GM18517 (cell line): Measurements from ENCODE around the gene BRD3.

Experiments used
- ATAC-seq: cut with Tn5 transposase; IDR thresholded peaks from one replicate; pipeline ENCODE4 v1.9.1; 2021; ENCODE audit warnings: mild to moderate bottlenecking, moderate library complexity; ENCODE audit not compliant: unreplicated experiment

BRD3 gene

DNA sequence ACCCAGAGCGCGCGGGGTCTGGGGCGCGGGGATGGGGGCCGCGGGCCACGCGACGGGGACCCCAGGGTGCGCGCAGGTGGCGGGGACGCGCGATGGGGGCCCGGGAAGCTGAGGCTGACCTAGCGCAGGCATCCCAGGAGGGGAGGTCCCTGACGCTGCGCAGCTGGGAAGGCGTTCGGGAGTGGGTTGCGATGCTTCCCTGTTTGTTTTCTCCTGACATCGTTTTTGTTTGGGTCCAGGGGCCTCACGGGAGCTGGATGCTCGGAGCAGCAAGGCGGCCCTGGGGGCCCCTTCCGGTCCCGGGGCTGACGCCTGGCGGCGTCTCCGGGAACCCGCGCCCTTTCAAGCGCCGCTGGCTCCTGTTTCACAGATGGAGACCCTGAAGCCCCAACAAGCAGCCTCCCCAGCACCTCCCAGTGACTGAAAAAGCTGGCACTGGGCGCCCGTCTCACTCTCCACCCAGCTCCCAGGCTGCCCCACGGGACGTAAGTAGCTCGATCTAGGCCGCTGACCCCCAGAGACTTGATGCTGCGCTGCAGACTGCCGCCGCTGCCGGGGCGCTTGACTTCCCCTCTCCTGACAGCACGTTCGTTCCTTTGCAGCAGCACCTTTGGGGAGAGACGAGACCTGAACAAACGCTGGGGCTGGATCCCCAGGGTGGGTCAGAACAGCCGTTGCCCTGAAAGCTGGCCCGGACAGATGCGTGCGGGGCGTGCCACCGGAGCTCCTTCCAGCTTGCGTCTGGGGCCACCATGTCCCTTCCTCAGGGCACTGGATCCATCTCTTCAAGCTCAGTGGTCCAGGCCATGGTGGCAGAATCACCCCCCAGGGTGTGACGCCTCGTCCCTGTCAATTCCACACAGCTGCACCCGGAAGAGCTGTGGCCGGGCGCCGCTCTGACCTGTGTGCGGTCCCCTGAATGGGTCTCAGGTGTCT is 42.0 kb downstream of the BRD3 start:
- peak; percentile 28 for ATAC-seq

DNA sequence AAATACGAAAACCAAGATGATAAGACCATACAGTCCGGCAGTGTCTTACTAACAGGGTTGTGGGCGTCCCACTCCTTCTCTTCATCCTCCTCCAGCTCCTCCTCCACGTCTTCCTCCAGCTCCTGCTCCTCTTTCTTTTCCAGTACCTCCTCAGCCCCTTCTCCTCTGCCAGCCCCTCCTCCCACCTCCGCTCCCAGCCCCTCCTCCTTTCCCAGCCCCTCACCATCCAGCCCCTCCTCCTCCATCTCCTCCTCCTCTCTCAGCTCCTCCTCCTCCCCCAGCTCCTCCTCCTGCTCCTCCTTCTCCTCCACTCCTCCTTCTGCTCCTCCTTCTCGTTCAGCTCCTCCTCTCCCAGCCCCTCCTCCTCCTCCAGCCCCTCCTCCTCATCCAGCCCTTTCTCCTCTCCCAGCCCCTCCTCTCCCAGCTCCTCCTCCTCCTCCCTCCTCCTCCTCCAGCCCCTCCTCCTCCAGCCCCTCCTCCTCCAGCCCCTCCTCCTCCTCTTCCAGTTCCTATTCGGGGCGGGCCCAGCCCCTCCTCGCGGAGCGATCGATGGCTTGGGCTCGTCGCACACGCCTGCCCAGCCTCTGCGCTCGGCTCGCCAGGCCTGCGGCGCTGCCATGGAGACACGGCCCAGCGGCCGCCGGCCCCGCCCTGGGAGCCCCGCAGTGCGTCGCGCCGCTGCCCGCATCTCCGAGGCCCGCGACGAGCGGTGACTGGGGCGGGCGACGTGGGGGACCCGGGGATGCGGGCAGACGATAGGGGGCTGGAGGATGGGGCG is 42.8 kb downstream of the BRD3 start, which contains the start of gene BRD3OS:
Gene BRD3OS, plus strand, starts transcription at position 654 of the 778 bp plus-strand sequence. CDS start 1,267 bp downstream, outside the sequence.
- peak; percentile 47 for ATAC-seq

DNA sequence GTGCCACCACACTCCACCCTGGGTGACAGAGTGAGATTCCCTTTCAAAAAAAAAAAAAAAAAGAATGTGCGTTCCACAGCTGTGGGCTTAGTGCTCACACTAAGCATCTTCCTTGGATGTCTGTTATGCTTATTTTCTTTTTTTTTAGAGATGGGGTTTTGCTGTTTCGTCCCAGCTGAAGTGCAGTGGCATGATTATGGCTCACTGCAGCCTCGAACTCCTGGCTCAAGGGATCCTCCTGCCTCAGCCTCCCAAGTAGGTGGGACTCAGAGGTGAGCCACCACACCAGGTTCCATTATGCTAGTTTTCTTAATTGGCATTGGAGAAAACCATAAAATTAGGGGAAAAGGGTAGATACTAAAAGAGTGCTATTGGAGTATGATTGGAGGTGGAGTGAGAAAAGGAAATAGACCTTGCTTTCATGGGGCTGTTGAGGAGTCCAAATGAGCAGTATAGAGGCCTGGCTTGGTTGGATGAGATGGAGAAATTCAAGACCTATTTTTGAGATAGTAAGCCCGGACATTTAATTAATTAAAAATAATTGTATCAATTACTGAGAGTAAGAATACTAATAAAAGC is 43.5 kb downstream of the BRD3 start:
- ATAC-seq = no peak

DNA sequence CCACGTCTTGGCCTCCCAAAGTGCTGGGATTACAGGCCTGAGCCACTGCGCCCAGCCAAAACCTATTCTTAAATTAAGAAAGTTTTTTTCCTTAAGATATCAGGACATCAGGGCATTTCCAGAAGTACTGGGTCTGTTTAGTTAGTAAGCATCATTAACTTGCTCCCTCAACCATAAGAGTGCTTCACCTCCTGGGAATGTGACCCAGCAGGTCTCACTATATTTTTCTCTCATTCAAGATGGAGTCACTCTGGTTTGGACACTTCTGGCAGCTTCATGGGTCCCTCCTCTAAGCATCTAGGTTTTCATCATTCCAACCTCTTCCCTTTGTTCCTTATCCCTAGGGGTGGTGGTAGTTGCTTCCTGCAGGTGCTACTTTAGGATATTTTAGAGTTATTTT is 52.9 kb downstream of the BRD3 start:
- no peak for ATAC-seq

DNA sequence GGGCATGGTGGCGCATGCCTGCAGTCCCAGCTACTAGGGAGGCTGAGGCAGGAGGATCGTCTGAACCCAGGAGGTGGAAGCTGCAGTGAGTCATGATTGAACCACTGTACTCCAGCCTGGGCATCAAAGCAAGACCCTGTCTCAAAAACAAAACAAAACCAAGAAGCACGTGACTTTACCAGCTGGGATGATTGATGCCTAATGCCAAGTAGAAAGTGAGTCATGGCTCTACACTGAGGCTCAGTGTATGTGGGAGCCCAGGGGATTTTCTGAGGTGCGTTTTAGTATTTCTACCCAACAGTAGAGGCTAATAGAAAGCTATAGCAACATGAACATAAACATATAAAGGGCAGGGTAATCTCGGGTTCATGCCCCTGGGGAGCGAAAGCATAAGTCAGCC is 56.4 kb downstream of the BRD3 start:
- no peak for ATAC-seq

DNA sequence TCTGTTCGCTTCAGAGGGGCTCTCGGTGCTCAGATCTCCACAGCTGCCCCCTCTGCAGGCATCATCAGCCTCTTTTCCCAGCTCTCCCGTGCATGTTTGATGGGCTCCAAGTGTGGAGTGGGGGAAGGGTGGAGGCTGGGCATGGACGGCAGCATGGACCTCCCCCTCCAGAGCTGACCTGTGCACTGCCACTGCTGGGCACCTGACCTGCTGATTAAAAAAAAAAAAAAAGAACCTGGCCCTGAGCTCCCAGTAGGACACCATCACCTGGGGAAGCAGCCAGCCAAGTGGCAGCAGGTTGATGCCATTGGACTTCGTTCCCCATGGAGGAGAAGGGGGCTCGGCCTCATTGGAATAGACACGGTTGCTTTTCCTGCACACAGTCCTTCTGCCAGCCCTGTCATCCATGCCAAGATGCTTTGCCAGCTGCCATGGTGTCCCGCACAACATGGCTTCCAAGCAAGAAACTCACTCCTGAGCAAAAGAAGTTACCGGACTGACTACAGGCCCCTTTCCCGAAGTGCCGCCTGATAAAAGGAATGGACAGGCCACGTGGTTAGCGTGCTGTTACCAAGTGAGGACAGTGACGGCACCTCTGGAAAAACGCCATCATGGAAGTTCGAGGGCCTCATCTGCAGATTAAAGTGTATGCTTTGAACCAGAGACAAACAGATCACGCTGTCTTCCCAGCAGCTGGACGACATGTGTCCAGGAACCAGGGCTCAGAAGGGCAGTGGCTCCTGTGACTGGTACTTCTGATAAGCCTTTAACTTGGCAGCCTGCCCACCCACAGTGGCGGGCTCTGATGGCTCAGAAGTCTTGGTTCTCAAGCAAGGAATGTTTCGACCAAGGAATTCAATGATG is 57.3 kb downstream of the BRD3 start:
- ATAC-seq = no peak

DNA sequence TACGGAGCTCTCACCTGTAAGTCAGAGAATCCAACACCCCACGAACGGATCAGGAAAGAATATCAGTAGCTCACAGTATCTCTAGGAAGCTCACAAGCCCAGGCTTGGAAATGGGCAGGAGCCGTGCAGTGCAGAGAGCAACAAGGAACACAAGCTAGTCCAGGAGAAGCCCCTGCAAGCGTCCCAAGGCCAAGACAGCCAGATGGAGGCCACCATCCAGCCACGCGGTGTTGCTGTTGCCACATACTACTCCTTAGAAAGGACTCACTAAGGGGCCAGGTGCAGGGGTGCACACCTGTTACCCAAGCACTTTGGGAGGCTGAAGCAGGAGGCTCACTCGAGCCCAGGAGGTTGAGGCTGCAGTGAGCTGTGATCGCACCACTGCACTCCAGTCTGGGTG is 60.3 kb downstream of the BRD3 start:
- no peak for ATAC-seq

DNA sequence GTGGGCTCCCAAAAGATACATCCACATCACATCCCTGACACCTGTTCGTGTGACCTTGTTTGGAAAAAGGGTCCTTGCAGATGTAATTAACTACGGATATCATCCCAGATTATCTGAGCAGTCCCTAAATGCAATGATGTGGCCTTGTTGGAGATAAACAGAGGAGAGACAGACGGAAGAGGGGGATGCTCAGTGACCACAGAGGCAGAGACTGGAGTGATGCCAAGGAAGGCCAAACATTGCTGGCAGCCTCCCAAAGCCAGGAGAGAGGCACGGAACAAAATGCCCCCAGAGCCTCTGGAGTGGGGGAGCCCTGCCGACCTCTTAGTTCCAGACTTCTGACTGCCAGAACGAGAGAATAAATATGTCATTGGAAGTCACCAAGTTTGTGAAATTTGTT is 60.7 kb downstream of the BRD3 start:
- no peak for ATAC-seq

DNA sequence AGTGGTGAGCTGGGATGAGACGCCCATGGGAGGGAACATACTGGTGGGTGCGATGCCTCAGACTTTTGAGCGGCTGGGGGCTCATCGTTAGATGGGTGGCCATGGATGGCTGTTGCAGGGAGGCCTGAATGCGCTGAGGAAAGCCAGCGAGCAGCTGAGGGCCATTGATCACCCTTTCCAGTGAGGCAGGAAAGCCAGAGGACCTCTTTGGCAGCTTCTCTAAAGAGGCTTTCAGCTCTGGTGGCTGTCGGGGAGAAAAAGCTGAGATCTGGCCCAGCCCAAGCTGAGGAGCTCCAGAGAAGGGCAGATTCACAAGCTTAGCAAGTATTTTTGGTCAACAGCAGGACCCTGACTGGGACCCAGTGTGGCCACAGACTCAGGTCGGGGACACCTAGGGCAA is 62.4 kb downstream of the BRD3 start:
- ATAC-seq = no peak

DNA sequence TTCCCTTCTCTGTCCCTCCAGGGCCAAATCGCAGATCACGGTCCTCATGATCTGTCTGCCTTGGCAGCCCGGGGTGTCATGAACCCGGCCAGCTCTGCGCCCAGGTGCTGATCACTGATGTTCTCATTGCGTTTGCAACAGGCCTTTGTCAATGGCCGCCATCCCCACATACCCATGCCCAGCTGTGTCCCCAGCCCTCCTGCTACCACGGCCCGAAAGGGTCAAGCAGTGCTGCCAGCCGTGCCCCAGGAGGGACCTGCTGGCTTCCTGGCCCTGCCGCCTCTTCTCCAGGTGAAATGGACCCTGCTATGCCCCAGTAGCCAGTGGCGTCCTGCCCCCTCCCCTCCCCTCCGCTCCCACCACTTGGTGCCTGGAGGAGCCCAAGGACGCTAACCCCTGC is 62.9 kb downstream of the BRD3 start:
- no peak for ATAC-seq

DNA sequence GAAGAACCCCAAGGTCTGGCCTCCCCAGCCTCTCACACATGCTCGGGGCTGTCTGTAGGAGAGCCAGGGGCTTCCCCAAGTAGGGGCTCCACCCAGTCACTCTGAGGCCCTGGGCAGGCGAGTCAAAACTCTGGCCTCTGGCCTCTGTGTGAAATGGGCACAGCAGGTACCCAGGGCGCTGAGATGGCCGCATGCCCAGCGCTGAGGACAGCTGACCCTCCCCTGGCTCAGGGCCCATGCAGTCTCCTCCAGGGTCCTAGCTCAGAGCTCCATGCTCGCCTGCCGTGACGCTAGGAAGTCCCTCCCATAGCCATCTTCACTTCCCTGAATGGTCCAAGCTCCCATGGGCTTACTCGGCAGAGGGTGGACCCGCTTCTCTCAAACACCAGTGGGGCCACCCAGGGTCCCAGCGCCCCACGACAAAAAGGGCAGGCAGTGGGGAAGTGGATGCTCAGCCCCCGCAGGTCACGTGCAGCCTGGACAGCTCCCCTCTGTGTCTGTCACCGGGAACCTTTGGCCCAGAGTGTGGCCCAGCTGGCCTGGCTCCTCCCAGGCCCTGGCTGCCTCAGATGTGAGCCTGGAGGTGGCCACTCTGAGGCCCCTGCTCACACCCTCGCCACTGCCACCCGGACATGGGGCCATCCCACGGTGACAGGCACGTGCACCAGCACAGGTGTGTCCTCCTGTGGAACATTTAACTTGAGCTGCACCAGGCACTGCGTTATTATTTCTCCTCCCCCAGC is 63.5 kb downstream of the BRD3 start:
- ATAC-seq = no peak

DNA sequence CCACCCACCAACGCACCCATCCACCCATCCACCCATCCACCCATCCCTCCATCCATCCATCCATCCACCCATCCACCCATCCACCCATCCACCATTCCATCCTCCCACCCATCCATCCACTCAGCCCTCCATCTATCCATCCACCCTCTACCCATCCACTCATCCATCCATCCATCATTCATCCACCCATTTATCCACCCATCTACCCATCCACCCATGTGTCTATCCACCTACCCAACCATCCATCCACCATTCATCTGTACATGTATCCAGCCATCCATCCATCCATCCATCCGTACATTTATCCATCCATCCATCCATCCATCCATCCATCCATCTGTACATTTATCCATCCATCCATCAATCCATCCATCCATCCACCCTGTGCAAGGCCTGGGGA is 64.6 kb downstream of the BRD3 start:
- no peak for ATAC-seq

DNA sequence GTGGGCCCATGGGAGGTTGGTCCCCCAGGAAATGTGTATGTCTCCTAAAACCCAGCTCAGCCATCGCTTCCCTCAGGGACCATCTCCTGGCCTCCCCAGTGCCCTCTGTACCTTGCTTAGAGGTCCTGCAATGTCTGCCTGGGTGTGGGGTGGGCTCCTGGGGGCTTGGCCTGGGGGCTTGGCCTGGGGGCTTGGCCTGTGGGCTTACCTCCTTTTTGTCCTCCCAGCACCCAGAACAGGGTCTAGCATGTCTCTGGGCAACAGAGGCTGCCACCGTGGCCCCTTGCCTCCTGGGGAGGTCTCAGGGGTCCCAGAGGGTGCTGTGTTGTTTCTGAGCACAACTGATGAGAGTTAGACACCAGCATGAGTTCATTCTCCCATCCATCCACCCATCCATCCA is 65.0 kb downstream of the BRD3 start:
- no peak for ATAC-seq

DNA sequence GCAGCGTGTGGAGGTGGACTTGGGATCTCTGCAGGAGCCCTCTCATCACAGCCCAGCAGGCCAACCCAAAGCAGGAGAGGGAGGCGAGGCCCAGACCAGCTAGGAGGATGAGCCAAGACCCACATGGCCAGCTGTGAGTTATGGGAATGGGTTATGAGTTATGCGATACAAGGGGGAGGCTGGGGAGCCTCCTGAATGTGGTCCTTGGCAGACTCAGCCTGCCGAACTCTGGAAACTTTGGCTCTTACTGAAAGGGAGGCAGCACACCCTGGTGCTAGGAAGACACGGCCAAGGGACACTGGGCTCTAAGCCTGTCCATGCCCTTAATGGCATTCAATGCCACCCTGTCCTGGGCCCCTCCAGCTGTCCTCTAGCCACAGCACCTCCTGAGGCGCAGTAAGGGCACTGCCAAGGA is 68.0 kb downstream of the BRD3 start:
- no peak for ATAC-seq

DNA sequence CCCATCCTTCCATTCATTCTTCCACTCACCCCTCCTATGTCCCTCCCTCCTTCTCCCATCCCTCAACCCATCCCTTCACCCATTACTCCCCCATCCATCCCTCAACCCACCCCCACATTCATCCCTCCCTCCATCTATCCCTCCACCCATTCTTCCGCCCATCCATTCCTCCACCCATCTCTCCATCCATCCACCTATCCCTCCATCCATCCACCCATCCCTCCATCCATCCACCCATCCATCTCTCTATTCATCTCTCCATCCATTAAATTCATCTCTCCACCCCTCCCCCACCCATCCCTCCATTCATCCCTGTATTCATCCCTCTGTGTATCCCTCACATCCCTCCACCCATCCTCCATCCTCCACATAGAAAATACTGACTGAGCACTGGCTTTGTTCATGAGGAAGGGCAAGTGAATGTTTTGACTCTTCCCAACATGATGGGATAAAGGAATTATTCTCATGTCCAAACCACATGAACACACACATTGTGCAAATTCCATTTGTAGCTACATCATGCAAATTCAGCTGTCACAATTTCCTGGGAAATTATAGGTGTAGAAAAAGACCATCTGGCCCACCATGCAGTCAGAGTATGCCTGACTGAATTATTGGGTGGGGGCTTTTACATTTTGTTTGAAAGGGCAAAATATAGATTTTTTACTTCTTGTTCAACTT is 68.8 kb downstream of the BRD3 start:
- no peak for ATAC-seq

DNA sequence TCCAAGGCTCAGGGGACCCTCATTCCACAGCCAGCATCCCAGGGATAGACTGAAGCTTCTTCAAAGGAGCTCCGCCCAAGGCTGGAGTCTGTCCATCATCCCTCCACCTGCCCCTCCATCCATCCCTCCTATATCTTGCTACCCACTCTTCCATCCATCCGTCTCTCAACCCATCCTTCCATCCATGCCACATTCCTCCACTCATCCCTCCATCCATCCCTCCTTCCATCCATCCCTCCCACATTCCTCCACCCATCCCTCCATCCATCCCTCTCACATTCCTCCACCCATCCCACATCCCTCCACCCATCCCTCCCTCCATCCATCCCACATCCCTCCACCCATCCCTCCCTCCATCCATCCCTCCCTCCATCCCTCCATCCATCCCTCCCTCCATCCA is 70.2 kb downstream of the BRD3 start:
- ATAC-seq = no peak

DNA sequence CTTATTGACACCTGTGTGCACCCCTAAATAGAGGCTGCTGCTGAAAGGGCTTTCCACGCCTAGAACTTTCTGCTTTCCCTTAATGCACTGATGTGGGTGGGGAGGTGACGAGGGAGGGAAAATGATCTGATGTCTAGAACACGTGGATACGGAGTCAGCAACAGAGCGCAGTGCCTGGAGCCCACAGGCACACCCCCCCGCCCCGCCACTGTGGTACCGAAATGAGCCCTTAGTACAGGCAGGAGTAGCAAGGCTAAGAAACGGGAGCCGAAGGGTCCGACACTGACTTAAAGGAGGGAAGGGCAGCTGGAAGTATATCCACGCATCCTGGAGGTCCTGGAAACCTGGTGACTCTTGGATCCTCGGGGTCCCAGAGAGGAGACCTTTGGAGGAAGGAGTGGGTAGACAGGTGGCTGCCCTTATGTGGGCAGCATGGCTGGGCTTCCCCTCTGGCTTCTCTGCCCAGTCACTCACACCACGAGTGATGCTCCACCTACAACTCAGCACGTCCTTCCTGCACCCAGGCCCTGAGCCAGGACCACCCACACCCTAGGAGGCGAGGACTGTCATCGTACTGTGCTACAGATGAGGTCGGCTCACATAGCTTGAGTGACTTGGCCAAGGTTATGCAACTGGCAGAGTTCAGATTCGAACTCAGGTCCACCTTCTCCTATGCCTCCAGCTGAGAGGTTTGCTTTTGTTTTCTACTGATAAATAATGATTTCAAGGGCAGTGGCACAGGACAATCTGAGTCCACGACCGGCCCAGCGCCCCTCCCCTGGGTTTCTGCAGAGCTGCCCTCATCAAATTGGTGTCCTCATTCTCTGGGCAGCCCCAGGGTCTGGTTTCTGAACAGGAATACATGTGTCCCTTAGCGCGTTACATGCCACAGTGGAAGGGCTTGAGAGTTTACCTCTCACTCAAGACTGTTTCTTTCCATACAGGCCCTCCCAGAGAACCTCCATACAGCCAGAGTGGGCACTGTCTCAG is 71.0 kb downstream of the BRD3 start:
- no peak for ATAC-seq
